Prostate gland (tissue), 2 donors: ENCODE results near the gene PGF. TPM values are rescaled to one million over a fixed set of nuclear protein-coding genes. Genes with fewer than 3 reads are reported as not detected.
A peak's percentile ranks its signal among the peaks of the same experiment; 100 is the strongest.

ENCODE experiments used
- DNase-seq: peaks from one replicate; pipeline ENCODE4 v3.0.0-alpha.2; 2019; ENCODE audit warnings: low spot score
- H3K27ac ChIP-seq, 2 donors: fragments of 200-600 bp; sonication (generic); 2 replicates each; pipeline ENCODE4 v1.5.1; 2017 to 2019
- H3K27me3 ChIP-seq: fragments of 200-600 bp; sonication (generic); replicated peaks from 2 replicates; pipeline ENCODE4 v1.5.1; 2019; ENCODE audit not compliant: insufficient read depth
- H3K36me3 ChIP-seq, 2 donors: fragments of 200-600 bp; sonication (generic); 1 replicate in 1 of 2; 2 replicates in 1 of 2; pipeline versions ENCODE4 v1.5.1 to v1.8.1; 2017 to 2019
- H3K4me1 ChIP-seq: fragments of 200-600 bp; sonication (generic); replicated peaks from 2 replicates; pipeline ENCODE4 v1.5.1; 2019
- H3K4me3 ChIP-seq, 2 donors: fragments of 200-600 bp; sonication (generic); 2 replicates each; pipeline ENCODE4 v1.5.1; 2017 to 2019
- H3K9me3 ChIP-seq: fragments of 200-600 bp; sonication (generic); 2 replicates; pipeline ENCODE4 v1.5.1; 2017
- CTCF ChIP-seq, 4 experiments: fragments of 200-600 bp in 2 of 4; fragments of 450-650 bp in 2 of 4; sonication (generic) in 2 of 4; IDR thresholded peaks; 1 replicate in 3 of 4; 2 replicates in 1 of 4; pipeline ENCODE4 v1.5.1; 2016 to 2019; ENCODE audit warnings: antibody characterized with exemption in 4 of 4, mild to moderate bottlenecking in 2 of 4, moderate library complexity in 2 of 4
- POLR2A ChIP-seq: fragments of 450-650 bp; IDR thresholded peaks from one replicate; pipeline ENCODE4 v1.6.1; 2016; ENCODE audit warnings: antibody characterized with exemption, mild to moderate bottlenecking
- POLR2AphosphoS5 ChIP-seq: sonication (generic); formaldehyde crosslinking; IDR thresholded peaks from one replicate; pipeline ENCODE4 v1.6.1; 2017; ENCODE audit warnings: antibody characterized with exemption
- WGBS: methylation state at CpG from one replicate; pipeline ENCODE4 v1.1.5; 2018; 5-methylcytosine and 5-hydroxymethylcytosine counted together
- intact Hi-C: fragments of 100-400 bp; cut with DNase I; formaldehyde crosslinking; loops from one replicate; pipeline ENCODE4 v1.14.2; 2022
- total RNA-seq, 2 donors: library from RNA; depleted of rRNA; stranded (reverse); fragments of >200 nt; gene quantifications; one replicate each; pipeline ENCODE4 v1.1.0, GENCODE V29; 2016

The PGF gene
- total RNA-seq, 2 donors from 2014 or later = 7.9 to 16.2 TPM

GRCh38 chr14:74945261-74945851 is 10.0 kb downstream of the PGF start:
- 72% methylated on average over 17 of the region's 17 CpGs for WGBS

GRCh38 chr14:74942608-74943007 is 12.8 kb downstream of the PGF start:
- WGBS = 83% methylated on average over 11 of the region's 11 CpGs
- Histone ChIP-seq H3K4me1 (no peaks in the 10 kb centered on the region), H3K27ac (peak overlapping the region; percentile 49 to 53), H3K27me3 (no peaks in the 10 kb centered on the region), H3K36me3 (no peaks in the 10 kb centered on the region), H3K4me3 (no peak overlapping the region), H3K9me3 (no peaks in the 10 kb centered on the region)
- intact Hi-C loops = no loop called here
- no peak for DNase-seq
- TF ChIP-seq POLR2A (no peak), CTCF (IDR thresholded peaks at IDR 0.05) (no peak), POLR2AphosphoS5 (no peak)

More at GRCh38 chr14:74945261-74945851, 10.0 kb downstream of the PGF start:
- H3K4me1 ChIP-seq = no peaks in the 10 kb centered on the region
- H3K4me3 ChIP-seq = no peak overlapping the region
- TF ChIP-seq CTCF (IDR thresholded peaks at IDR 0.05) (no peak), POLR2A (no peak), POLR2AphosphoS5 (no peak)
- no peaks in the 10 kb centered on the region for H3K27me3 ChIP-seq
- intact Hi-C loops = loop anchor here (5.0 kb wide), 1 partner anchor 57 kb away; the partner anchor contains the start of gene EIF2B2
- no peak overlapping the region for H3K27ac ChIP-seq
- no peaks in the 10 kb centered on the region for H3K9me3 ChIP-seq
- no peak for DNase-seq
- H3K36me3 ChIP-seq = no peaks in the 10 kb centered on the region

GRCh38 chr14:74942181-74942580 is 13.2 kb downstream of the PGF start:
- TF ChIP-seq POLR2AphosphoS5 = no peak
- Histone ChIP-seq H3K27ac (peak overlapping the region; percentile 49 to 53), H3K27me3 (no peaks in the 10 kb centered on the region), H3K4me1 (no peaks in the 10 kb centered on the region), H3K36me3 (no peaks in the 10 kb centered on the region), H3K4me3 (no peak overlapping the region), H3K9me3 (no peaks in the 10 kb centered on the region)
- WGBS = 74% methylated on average over 12 of the region's 12 CpGs
- no peak for DNase-seq
- intact Hi-C loops = no loop called here

- intact Hi-C loops = no loop called here
- TF ChIP-seq POLR2A = no peak
- peak; percentile 9 for TF ChIP-seq POLR2AphosphoS5
- H3K27ac ChIP-seq = peak overlapping the region; percentile 49 to 53
- no peaks in the 10 kb centered on the region for H3K9me3 ChIP-seq
- 38% methylated on average over 13 of the region's 13 CpGs for WGBS
- no peaks in the 10 kb centered on the region for H3K27me3 ChIP-seq
- no peaks in the 10 kb centered on the region for H3K4me1 ChIP-seq
- no peaks in the 10 kb centered on the region for H3K36me3 ChIP-seq
- H3K4me3 ChIP-seq = no peak overlapping the region
- DNase-seq = no peak
These were observed 13.7 kb downstream of the PGF start for GRCh38 chr14:74941676-74942097.

- WGBS = 81% methylated on average over 18 of the region's 18 CpGs
- no peak for DNase-seq
- Histone ChIP-seq H3K4me1 (no peaks in the 10 kb centered on the region), H3K36me3 (no peaks in the 10 kb centered on the region), H3K27ac (peak overlapping the region; percentile 49 to 53), H3K4me3 (no peak overlapping the region), H3K9me3 (no peaks in the 10 kb centered on the region), H3K27me3 (no peaks in the 10 kb centered on the region)
- intact Hi-C loops = no loop called here
- TF ChIP-seq POLR2AphosphoS5 (no peak), CTCF (IDR thresholded peaks at IDR 0.05) (no peak), POLR2A (no peak)
These were observed 14.3 kb downstream of the PGF start for GRCh38 chr14:74940956-74941565.
